Kidney tubule cell (primary cell): ENCODE measurements around the gene SLC7A5.
"Not testable (repeated sequence)": the region's sequence is repeated elsewhere in the genome, so short reads cannot be mapped to it uniquely, and the experiment has no call there.

Experiments used
- DNase-seq: peaks from one replicate; pipeline ENCODE4 v3.0.0-alpha.2; 2018; ENCODE audit warnings: low spot score

The SLC7A5 gene

GRCh38 chr16:87860553-87861299, 8.6 kb downstream of the SLC7A5 start:
- peak; percentile 87 for DNase-seq

DNA sequence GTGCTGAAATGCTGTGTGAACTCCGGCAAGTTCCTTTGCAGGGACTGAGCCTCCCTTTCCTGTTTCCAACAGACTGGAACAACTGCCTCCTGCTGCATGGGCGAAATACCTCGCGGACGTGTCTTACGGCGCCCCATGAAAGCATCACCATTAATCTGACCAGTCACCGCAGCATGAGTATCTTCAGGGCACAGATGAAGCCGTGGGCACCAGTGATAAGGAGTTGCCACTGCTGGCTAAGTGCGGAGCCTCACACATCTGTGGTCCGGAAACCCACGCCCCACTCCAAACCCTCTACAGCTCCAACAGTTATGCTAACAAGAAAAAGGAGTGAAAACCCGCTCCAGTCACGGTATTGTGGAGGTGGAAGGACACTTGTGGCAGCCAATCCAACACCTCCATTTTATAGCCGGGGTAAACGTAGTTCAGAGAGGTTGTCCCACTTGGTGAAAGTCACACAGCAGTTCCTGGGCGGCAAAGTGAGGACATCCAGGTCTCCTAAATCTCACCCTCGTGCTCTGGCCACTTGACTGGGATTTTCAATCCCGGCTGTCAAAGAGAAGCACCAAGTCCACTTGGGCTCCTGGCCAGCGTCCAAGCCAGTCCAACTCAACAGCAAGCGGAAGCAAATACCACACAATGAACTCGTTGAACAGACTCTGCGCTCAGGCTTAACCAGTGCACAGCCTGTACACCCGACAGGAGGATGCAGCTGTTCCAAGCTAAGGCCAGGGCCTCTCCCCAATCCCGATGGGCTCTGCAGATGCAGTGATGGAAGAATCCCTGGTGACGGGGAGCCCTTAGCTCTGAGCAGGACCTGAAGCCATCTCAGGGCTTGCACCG, 10.9 kb downstream of the SLC7A5 start:
- not testable (repeated sequence) for DNase-seq

DNA sequence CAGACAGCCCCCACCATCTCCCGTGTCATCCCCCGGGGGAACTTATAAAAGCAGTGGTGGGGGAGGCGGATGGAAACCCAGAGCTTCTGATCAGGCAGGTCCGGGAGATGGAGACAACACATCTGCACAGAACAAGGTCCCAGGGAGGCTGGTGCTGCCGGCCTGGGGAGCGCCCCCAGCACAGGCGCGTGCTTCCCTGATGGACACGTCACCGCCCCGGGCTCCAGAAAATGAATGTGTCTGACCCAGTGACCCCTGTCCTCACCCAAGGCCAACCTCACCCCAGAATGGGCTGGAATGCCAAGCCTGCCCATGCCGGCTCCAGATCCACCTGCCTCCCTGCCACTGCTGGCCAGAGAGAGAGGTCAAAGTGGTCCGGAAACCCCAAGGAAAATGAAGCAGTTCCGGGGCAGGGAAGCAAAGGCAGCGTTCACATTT, 12.5 kb downstream of the SLC7A5 start:
- DNase-seq, result peak; percentile 63

- peak; percentile 60 for DNase-seq
Observed at GRCh38 chr16:87855852-87856715, 13.2 kb downstream of the SLC7A5 start.

- no peak for DNase-seq
Observed at GRCh38 chr16:87854907-87855683, 14.2 kb downstream of the SLC7A5 start.

DNA sequence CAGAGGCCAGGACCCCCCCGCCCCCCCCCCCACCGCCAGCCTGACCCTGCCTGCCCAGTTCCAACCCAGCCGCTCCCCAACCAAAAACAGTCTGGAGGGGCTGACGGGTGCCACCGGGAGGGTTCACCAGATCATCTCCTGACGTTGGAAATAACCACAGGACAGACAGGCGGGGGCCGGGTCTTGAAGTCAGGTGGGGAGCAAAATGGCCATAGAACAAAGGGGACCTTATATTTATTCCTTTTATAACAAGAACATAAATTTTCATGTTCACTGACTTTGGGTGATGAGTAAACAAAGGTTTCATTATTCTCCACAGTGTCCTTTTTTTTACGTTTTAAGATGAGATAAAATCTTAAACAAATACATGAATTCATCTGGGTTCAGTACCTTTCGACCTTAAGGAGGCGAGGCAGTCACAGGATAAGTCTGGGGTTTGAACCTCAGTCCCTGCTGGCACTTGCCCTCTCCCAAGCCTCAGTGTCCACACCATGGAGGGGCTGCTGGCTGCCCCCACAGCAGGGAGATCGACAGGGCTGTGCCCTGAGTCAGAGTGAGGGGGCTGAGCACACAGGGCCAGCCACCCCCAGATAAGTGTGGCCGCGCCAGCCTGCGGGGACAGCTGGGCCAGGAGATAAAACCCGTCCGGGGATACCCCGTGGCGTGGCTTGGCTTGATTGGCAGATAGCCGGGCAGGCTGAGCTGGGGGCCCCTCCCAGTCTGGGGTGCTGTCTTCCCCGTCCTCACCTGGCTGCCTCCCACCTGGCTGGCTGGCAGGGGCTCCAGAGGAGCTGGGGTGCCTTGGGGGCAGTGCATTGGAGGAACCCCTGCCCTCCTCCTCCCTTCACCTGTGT, 15.0 kb downstream of the SLC7A5 start:
- DNase-seq, result peak; percentile 39

DNA sequence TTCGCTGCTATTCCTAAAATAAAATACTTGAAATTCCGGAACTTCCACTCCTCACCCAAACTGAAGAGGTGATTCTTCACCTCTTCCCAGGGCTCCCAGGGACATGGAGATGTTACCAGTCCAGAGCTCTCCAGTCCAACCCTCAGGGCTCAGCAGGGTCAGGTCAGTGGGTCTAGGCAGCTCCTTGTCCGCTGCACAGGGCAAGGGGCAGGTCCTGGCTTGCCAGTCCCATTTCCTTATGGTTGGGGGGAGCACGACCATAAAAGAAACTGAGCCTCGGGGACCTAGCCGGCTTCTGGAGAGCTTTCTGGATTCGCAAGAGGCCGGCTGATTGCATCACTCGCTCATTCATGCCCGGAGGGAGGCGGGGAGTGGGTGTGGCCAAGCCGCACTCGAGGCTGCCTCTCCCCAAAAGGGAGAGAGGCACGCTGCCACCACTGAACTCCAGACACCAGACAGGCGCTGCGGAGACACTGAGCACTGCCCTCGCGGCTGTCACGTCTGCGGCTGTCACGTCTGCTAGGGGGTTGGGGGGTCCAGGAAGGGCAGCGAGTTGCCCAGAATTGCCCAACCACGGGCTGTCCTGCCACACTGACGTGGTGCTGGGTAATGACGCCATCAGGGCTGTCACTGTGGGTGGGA, 15.8 kb downstream of the SLC7A5 start:
- peak; percentile 87 for DNase-seq

GRCh38 chr16:87851601-87852000, 17.7 kb downstream of the SLC7A5 start:
- peak; percentile 29 for DNase-seq

DNA sequence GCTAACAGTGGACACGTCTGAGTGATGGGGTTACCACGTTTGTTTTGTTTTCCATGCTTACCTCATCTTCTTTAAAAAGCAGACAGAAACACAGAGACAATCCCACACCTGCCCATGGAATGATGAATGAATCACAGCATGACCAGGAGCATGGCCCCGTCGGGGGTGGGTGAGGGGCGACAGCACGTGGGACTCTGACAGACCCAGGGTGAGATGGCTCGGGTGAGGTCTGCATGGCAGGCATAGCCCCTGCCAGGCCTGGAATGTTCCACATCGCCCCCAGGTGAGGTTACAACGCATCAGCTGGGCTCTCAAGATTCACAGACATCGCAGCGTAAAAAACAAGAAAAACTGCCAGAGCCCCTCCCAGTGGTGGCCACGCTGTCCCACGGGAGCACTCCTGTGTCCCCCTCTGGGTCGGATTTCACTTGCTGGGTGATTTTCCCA, 18.1 kb downstream of the SLC7A5 start:
- peak; percentile 87 for DNase-seq

- DNase-seq, result peak; percentile 63
Observed at GRCh38 chr16:87850009-87851006, 19.0 kb downstream of the SLC7A5 start.

- DNase-seq, result no peak
Observed at GRCh38 chr16:87849419-87850008, 19.8 kb downstream of the SLC7A5 start.

- no peak for DNase-seq
Observed at GRCh38 chr16:87848676-87849345, 20.5 kb downstream of the SLC7A5 start.

DNA sequence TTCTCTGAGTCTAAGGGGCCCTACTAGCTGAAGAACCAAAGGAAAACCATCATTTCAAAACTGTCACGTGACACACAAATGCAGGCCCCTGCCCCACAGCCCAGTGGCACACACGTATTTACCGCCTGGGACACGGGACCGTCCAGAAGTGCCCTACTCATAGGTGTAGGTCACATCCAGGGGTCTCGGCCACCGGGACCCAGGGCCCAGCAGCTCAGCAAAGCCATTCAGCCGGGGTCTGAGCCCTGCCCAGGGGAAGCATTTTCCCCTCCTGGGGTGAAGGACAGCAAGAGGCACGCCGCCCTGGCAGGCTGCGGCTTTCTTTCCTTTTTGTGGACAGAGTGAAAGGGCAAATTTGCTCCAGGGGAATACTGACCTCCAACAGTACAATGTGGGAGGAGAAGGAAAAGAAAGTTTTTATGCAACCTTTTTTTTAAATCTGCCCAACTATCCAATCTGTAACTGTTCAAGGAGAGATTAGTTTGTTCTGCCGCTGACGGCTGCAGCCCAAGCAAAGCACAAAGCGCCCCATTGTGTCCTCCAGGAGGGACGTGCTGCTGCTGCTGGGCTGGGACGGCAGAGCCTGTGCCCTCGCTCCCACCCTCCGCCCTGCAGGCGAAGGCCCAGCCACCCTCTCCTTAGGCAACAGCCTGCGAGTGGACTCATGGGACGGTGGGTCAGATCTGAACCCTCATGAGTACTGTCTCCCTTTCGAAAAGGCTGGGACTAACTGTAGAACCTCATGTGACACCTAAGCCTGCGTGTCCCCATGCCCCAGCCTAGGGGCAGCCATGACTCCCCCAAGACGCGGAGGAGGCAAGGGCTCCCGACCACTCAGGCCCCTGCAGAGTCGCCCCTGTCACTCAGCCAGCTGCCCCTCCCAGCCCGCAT, 21.3 kb downstream of the SLC7A5 start:
- no peak for DNase-seq

- no peak for DNase-seq
Observed at GRCh38 chr16:87847467-87847784, 21.9 kb downstream of the SLC7A5 start.

GRCh38 chr16:87846705-87847466, 22.4 kb downstream of the SLC7A5 start:
- DNase-seq, result no peak
